Activated CD8-positive, alpha-beta memory T cell treated with anti-CD3 and anti-CD28 coated beads, Interleukin-2, amount 10 ng/mL, durations not matched to agents 7 days and 5 days (primary cell): Measurements from ENCODE around the gene ANKUB1. TPM values are rescaled to one million over a fixed set of nuclear protein-coding genes. Genes with fewer than 3 reads are reported as not detected.
A peak's percentile ranks its signal among the peaks of the same experiment; 100 is the strongest.

Source experiments
- ATAC-seq: fragments of 150-1000 bp; cut with Tn5 transposase; one replicate; pipeline ENCODE4 v1.10.0; 2021; ENCODE audit warnings: moderate library complexity
- CTCF ChIA-PET: fragments of 350-600 bp; sonication (Branson Sonifier 250); formaldehyde crosslinking; loops from one replicate; lab custom pipeline; 2021; ENCODE audit warnings: antibody characterized with exemption; lab: Charles Lee
- DNase-seq: peaks from one replicate; pipeline ENCODE4 v3.0.0-alpha.2; 2020
- H3K27ac Mint-ChIP-seq: one replicate; pipeline ENCODE4 v1.8.0; 2021; ENCODE audit warnings: mild to moderate bottlenecking, mixed read lengths
- H3K27me3 Mint-ChIP-seq: one replicate; pipeline ENCODE4 v1.8.0; 2021; ENCODE audit warnings: mixed read lengths
- H3K36me3 Mint-ChIP-seq: one replicate; pipeline ENCODE4 v1.8.0; 2021; ENCODE audit warnings: mild to moderate bottlenecking, mixed read lengths
- H3K4me1 Mint-ChIP-seq: one replicate; pipeline ENCODE4 v1.8.0; 2021; ENCODE audit warnings: mixed read lengths
- H3K4me3 Mint-ChIP-seq: one replicate; pipeline ENCODE4 v1.8.0; 2021; ENCODE audit warnings: mild to moderate bottlenecking, moderate library complexity, mixed read lengths
- H3K9me3 Mint-ChIP-seq: one replicate; pipeline ENCODE4 v1.8.0; 2022; ENCODE audit warnings: low read depth, mixed read lengths
- total RNA-seq, 2 experiments: library from RNA; stranded (reverse); gene quantifications; one replicate each; pipeline ENCODE4 v1.2.3, GENCODE V29; 2021

The ANKUB1 gene
- total RNA-seq, 2 experiments from 2014 or later = not detected

- no peak overlapping the region for H3K4me3 Mint-ChIP-seq
- peaks cover 53% of the 10 kb centered on the region for H3K4me1 Mint-ChIP-seq
- H3K27me3 Mint-ChIP-seq = no peaks in the 10 kb centered on the region
- H3K27ac Mint-ChIP-seq = peak overlapping the region; percentile 60
- H3K36me3 Mint-ChIP-seq = peaks cover 39% of the 10 kb centered on the region
- DNase-seq = no peak
- CTCF ChIA-PET = interaction anchor here (4.2 kb wide), 1 partner anchor 9 kb away, joined by 24 read pairs; no protein-coding TSS in a partner anchor
- H3K9me3 Mint-ChIP-seq = peaks cover 5% of the 10 kb centered on the region
- ATAC-seq = no peak
These were observed 24.6 kb upstream of the ANKUB1 start for GRCh38 chr3:149816986-149817385.

GRCh38 chr3:149816311-149816710, 24.0 kb upstream of the ANKUB1 start:
- peaks cover 32% of the 10 kb centered on the region for H3K36me3 Mint-ChIP-seq
- ATAC-seq (no peak), DNase-seq (no peak)
- H3K4me1 Mint-ChIP-seq = peaks cover 55% of the 10 kb centered on the region
- H3K27me3 Mint-ChIP-seq = no peaks in the 10 kb centered on the region
- peaks cover 2% of the 10 kb centered on the region for H3K9me3 Mint-ChIP-seq
- no peak overlapping the region for H3K27ac Mint-ChIP-seq
- H3K4me3 Mint-ChIP-seq = no peak overlapping the region
- CTCF ChIA-PET = interaction anchor here (0.7 to 1.0 kb wide), 2 partner anchors 8 to 25 kb away, joined by 3 read pairs; no protein-coding TSS in a partner anchor

- peaks cover 29% of the 10 kb centered on the region for H3K36me3 Mint-ChIP-seq
- ATAC-seq = no peak
- DNase-seq = no peak
- peaks cover 55% of the 10 kb centered on the region for H3K4me1 Mint-ChIP-seq
- no peak overlapping the region for H3K4me3 Mint-ChIP-seq
- CTCF ChIA-PET = interaction anchor here (0.7 to 1.0 kb wide), 2 partner anchors 8 to 26 kb away, joined by 3 read pairs; no protein-coding TSS in a partner anchor
- H3K9me3 Mint-ChIP-seq = peaks cover 2% of the 10 kb centered on the region
- no peak overlapping the region for H3K27ac Mint-ChIP-seq
- no peaks in the 10 kb centered on the region for H3K27me3 Mint-ChIP-seq
These were observed 23.4 kb upstream of the ANKUB1 start for GRCh38 chr3:149815728-149816127.

GRCh38 chr3:149815321-149815720, 23.0 kb upstream of the ANKUB1 start:
- CTCF ChIA-PET = interaction anchor here (1.2 kb wide), 2 partner anchors 63 to 144 kb away, joined by 3 to 4 read pairs; partner anchors contain the start of gene COMMD2
- no peak for DNase-seq
- no peaks in the 10 kb centered on the region for H3K27me3 Mint-ChIP-seq
- peaks cover 55% of the 10 kb centered on the region for H3K4me1 Mint-ChIP-seq
- H3K36me3 Mint-ChIP-seq = peaks cover 28% of the 10 kb centered on the region
- ATAC-seq = no peak
- peak overlapping the region; percentile 32 for H3K27ac Mint-ChIP-seq
- no peak overlapping the region for H3K4me3 Mint-ChIP-seq
- peaks cover under 1% of the 10 kb centered on the region for H3K9me3 Mint-ChIP-seq

GRCh38 chr3:149813367-149814281, 21.3 kb upstream of the ANKUB1 start:
- DNase-seq (peak; percentile 47), ATAC-seq (no peak)
- H3K4me1 Mint-ChIP-seq = peaks cover 51% of the 10 kb centered on the region
- H3K36me3 Mint-ChIP-seq = peaks cover 20% of the 10 kb centered on the region
- CTCF ChIA-PET = interaction anchor here (0.7 to 1.3 kb wide), 4 partner anchors 11 to 146 kb away, joined by 3 to 4 read pairs (median 3); no protein-coding TSS in a partner anchor
- no peaks in the 10 kb centered on the region for H3K9me3 Mint-ChIP-seq
- no peaks in the 10 kb centered on the region for H3K27me3 Mint-ChIP-seq
- H3K27ac Mint-ChIP-seq = peak overlapping the region; percentile 100
- peak overlapping the region; percentile 94 for H3K4me3 Mint-ChIP-seq

- peak; percentile 96 for ATAC-seq
- H3K27ac Mint-ChIP-seq = peak within 1 kb of the TSS; percentile 100
- peak; percentile 96 for DNase-seq
- H3K27me3 Mint-ChIP-seq = no peaks in the 10 kb centered on the region
- peaks cover 47% of the 10 kb centered on the region for H3K4me1 Mint-ChIP-seq
- H3K36me3 Mint-ChIP-seq = peaks cover 14% of the 10 kb centered on the region
- no peaks in the 10 kb centered on the region for H3K9me3 Mint-ChIP-seq
- CTCF ChIA-PET = no interaction called here
- H3K4me3 Mint-ChIP-seq = peak within 1 kb of the TSS; percentile 94
These were observed 20.4 kb upstream of the ANKUB1 start, which contains the start of gene RNF13 for GRCh38 chr3:149812606-149813366. Gene RNF13 (plus strand): TSS chr3:149813215. CDS start chr3:149846027, 32,812 bp downstream.

GRCh38 chr3:149812165-149812605, 19.8 kb upstream of the ANKUB1 start:
- Mint-ChIP-seq H3K9me3 (no peaks in the 10 kb centered on the region), H3K4me3 (peak overlapping the region; percentile 94), H3K36me3 (peaks cover 12% of the 10 kb centered on the region), H3K27ac (peak overlapping the region; percentile 100), H3K27me3 (peaks cover 2% of the 10 kb centered on the region), H3K4me1 (peaks cover 41% of the 10 kb centered on the region)
- ATAC-seq (no peak), DNase-seq (no peak)
- CTCF ChIA-PET = no interaction called here

GRCh38 chr3:149810846-149811245, 18.5 kb upstream of the ANKUB1 start:
- no peak overlapping the region for H3K4me3 Mint-ChIP-seq
- DNase-seq (no peak), ATAC-seq (no peak)
- peaks cover 2% of the 10 kb centered on the region for H3K36me3 Mint-ChIP-seq
- CTCF ChIA-PET = interaction anchor here (1.3 to 1.5 kb wide), 2 partner anchors 9 to 38 kb away, joined by 3 read pairs; no protein-coding TSS in a partner anchor
- peaks cover 15% of the 10 kb centered on the region for H3K27me3 Mint-ChIP-seq
- H3K9me3 Mint-ChIP-seq = no peaks in the 10 kb centered on the region
- H3K4me1 Mint-ChIP-seq = peaks cover 31% of the 10 kb centered on the region
- no peak overlapping the region for H3K27ac Mint-ChIP-seq

- peaks cover 20% of the 10 kb centered on the region for H3K4me1 Mint-ChIP-seq
- CTCF ChIA-PET = interaction anchor here (2.1 to 3.0 kb wide), 4 partner anchors 17 to 298 kb away, joined by 5 to 34 read pairs (median 10); partner anchors contain the start of gene ANKUB1
- ATAC-seq (no peak), DNase-seq (no peak)
- no peaks in the 10 kb centered on the region for H3K9me3 Mint-ChIP-seq
- H3K27me3 Mint-ChIP-seq = peaks cover 24% of the 10 kb centered on the region
- no peak overlapping the region for H3K4me3 Mint-ChIP-seq
- no peaks in the 10 kb centered on the region for H3K36me3 Mint-ChIP-seq
- no peak overlapping the region for H3K27ac Mint-ChIP-seq
These were observed 17.3 kb upstream of the ANKUB1 start for GRCh38 chr3:149809699-149810098.

- no peak for ATAC-seq
These were observed 16.0 kb upstream of the ANKUB1 start for GRCh38 chr3:149808209-149808829.

GRCh38 chr3:149806171-149806778, 13.9 kb upstream of the ANKUB1 start:
- H3K27me3 Mint-ChIP-seq = peaks cover 24% of the 10 kb centered on the region
- H3K4me3 Mint-ChIP-seq = no peak overlapping the region
- H3K9me3 Mint-ChIP-seq = no peaks in the 10 kb centered on the region
- ATAC-seq (no peak), DNase-seq (no peak)
- CTCF ChIA-PET = interaction anchor here (1.2 kb wide), 1 partner anchor 89 kb away, joined by 3 read pairs; no protein-coding TSS in a partner anchor
- H3K4me1 Mint-ChIP-seq = peaks cover 6% of the 10 kb centered on the region
- no peak overlapping the region for H3K27ac Mint-ChIP-seq
- no peaks in the 10 kb centered on the region for H3K36me3 Mint-ChIP-seq

More at GRCh38 chr3:149808209-149808829, 16.0 kb upstream of the ANKUB1 start:
- peak; percentile 67 for DNase-seq
- CTCF ChIA-PET = interaction anchor here (0.6 to 3.0 kb wide), 36 partner anchors 8 to 601 kb away, joined by 3 to 34 read pairs (median 4); partner anchors contain the start of genes ANKUB1 and COMMD2
- Mint-ChIP-seq H3K36me3 (no peaks in the 10 kb centered on the region), H3K4me1 (peaks cover 13% of the 10 kb centered on the region), H3K27me3 (peaks cover 24% of the 10 kb centered on the region), H3K4me3 (no peak overlapping the region), H3K9me3 (no peaks in the 10 kb centered on the region), H3K27ac (no peak overlapping the region)

- Mint-ChIP-seq H3K4me1 (peaks cover 2% of the 10 kb centered on the region), H3K4me3 (no peak overlapping the region)
These were observed 9.3 kb upstream of the ANKUB1 start for GRCh38 chr3:149801639-149802038.

More at GRCh38 chr3:149801639-149802038, 9.3 kb upstream of the ANKUB1 start:
- Mint-ChIP-seq H3K9me3 (no peaks in the 10 kb centered on the region), H3K27me3 (peaks cover 20% of the 10 kb centered on the region), H3K27ac (no peak overlapping the region), H3K36me3 (no peaks in the 10 kb centered on the region)
- ATAC-seq = no peak
- no peak for DNase-seq
- CTCF ChIA-PET = interaction anchor here (1.0 kb wide), 1 partner anchor 30 kb away, joined by 5 read pairs; no protein-coding TSS in a partner anchor
